GM15510 (cell line): ENCODE results near the gene PPP1R27.

Experiments used
- POLR2A ChIP-seq: IDR thresholded peaks from 3 replicates; pipeline ENCODE4 v1.6.1; 2011; ENCODE audit warnings: borderline replicate concordance; ENCODE audit not compliant: insufficient read length; ENCODE audit errors: extremely low read depth

PPP1R27 gene

GRCh38 chr17:81810892-81811704 is 23.8 kb downstream of the PPP1R27 start:
- TF ChIP-seq POLR2A: no peak

GRCh38 chr17:81810476-81810875 is 24.4 kb downstream of the PPP1R27 start:
- no peak for TF ChIP-seq POLR2A

GRCh38 chr17:81809556-81809998 is 25.3 kb downstream of the PPP1R27 start:
- no peak for TF ChIP-seq POLR2A

GRCh38 chr17:81808778-81809555 is 25.9 kb downstream of the PPP1R27 start:
- no peak for TF ChIP-seq POLR2A

- TF ChIP-seq POLR2A: no peak
Measured at GRCh38 chr17:81807839-81808238, 27.0 kb downstream of the PPP1R27 start.

- TF ChIP-seq POLR2A: no peak
Measured at GRCh38 chr17:81807210-81807719, 27.6 kb downstream of the PPP1R27 start.

GRCh38 chr17:81806461-81807209 is 28.2 kb downstream of the PPP1R27 start:
- no peak for TF ChIP-seq POLR2A

- TF ChIP-seq POLR2A: no peak
Measured at GRCh38 chr17:81805707-81806460, 29.0 kb downstream of the PPP1R27 start.

- no peak for TF ChIP-seq POLR2A
Measured at GRCh38 chr17:81804559-81805399, 30.1 kb downstream of the PPP1R27 start.

GRCh38 chr17:81803728-81804558 is 30.9 kb downstream of the PPP1R27 start, which contains the start of gene GCGR:
Gene GCGR (plus strand): TSS chr17:81804150. CDS start chr17:81809019, 4,869 bp downstream.
- TF ChIP-seq POLR2A: no peak

GRCh38 chr17:81802856-81803643 is 31.8 kb downstream of the PPP1R27 start:
- TF ChIP-seq POLR2A: no peak
